NCI-H1694 (cell line): Measurements from ENCODE around the gene ATAD3B.
"Not testable (repeated sequence)": the region's sequence is repeated elsewhere in the genome, so short reads cannot be mapped to it uniquely, and the experiment has no call there.

ENCODE experiments used
- DNase-seq: peaks from one replicate; lab custom pipeline; 2025; lab: John Stamatoyannopoulos, UW

The ATAD3B gene, protein sequence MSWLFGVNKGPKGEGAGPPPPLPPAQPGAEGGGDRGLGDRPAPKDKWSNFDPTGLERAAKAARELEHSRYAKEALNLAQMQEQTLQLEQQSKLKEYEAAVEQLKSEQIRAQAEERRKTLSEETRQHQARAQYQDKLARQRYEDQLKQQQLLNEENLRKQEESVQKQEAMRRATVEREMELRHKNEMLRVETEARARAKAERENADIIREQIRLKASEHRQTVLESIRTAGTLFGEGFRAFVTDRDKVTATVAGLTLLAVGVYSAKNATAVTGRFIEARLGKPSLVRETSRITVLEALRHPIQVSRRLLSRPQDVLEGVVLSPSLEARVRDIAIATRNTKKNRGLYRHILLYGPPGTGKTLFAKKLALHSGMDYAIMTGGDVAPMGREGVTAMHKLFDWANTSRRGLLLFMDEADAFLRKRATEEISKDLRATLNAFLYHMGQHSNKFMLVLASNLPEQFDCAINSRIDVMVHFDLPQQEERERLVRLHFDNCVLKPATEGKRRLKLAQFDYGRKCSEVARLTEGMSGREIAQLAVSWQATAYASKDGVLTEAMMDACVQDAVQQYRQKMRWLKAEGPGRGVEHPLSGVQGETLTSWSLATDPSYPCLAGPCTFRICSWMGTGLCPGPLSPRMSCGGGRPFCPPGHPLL

DNA sequence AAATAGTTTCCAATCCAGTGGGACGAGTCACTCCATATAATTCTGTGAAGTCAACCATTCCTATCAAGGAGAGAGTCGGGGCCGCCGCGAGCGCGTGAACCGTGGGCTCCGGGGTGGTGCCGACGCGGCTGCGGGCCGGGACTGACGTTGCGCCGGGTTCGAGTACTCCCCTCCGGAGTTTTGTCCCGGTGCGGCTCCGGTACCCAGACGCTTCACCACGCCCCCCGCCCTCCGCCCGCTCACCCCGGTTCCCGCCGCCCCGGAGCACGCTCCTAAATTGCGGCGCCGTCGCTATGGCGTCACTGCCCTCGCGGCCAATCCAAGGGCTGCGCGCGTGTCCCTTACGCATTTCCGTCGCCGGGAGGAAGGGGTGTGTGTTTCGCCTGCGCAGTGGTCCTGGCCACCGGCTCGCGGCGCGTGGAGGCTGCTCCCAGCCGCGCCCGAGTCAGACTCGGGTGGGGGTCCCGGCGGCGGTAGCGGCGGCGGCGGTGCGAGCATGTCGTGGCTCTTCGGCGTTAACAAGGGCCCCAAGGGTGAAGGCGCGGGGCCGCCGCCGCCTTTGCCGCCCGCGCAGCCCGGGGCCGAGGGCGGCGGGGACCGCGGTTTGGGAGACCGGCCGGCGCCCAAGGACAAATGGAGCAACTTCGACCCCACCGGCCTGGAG, at the start of gene ATAD3B:
TSS of gene ATAD3B (plus strand) at position 377 of the 664 bp plus-strand sequence. CDS start at position 497, 120 bp downstream.
- DNase-seq: peak; percentile 68

DNA sequence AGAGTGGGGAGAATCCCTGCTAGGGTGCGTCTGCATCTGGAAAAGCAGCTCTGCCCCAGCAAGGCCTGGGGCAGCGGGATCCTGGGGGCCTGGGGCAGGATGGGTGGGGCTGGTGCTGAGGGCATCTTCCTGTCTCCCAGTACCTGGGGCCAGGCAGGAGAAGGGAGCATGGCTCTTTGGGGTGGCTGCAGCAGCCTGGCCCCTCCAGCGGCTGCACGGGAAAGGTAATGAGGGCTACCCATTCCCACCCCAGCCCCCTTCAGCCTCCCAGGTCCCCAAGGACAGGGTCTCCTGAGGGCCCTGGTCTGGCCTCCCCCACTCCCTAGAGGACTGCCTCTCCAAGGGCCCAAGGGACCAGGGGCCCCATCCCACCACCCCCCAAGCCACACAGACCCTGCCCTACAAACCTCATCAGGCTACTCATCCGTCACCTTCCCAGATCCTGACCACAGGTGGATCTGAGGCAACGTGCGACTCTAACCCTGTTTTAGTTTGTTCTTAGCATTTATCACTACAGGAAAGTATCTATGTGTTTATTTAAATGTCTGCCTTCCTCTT, 49.6 kb upstream of the ATAD3B start:
- no peak for DNase-seq

DNA sequence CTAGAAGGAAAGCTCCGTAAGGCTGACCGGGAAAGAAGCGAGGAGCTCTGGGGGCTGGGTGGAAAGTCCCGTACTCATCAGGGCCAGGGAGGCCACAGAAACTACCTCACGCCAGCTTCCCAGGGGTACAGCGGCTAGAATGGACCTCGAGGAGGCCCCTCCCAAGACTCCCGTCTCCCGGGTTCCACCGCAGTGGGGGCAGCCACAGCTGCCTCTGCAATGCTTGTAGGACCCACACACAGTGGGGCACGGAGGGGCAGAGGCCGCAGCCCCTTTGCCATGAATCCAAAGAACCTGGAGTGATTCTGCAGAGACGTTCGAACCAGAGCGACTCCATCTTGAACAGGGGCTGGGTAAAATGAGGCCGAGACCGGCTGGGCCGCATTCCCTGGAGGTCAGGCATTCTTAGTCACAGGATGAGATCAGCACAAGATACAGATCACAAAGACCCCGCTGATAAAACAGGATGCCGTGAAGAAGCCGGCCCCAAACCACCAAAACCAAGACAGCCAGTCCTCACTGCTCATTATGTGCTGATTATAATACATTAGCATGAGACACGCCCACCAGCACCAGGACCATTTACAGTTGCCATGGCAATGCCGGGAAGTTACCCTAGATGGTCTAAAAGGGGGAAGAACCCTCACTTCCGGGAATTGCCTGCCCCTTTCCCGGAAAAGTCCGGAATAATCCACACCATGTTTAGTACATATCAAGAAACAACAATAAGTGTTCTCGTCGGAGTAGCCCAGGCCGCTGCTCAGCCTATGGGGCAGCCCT, 48.9 kb upstream of the ATAD3B start:
- no peak for DNase-seq

DNA sequence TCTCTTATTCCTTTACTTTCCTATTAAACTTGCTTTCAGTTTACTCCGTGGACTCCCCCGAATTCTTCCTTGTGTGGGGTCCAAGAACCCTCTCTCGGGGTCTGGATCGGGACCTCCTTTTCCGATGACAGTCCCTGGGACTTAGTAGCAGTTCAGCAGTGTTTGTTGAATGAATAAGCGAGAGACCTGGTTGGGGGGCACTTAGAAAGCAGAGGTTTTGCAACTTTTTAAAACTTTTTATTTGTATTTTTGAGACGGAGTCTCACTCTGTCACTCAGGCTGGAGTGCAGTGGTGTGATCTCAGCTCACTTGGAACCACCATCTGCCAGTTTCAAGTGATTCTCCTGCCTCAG, 48.3 kb upstream of the ATAD3B start:
- no peak for DNase-seq

DNA sequence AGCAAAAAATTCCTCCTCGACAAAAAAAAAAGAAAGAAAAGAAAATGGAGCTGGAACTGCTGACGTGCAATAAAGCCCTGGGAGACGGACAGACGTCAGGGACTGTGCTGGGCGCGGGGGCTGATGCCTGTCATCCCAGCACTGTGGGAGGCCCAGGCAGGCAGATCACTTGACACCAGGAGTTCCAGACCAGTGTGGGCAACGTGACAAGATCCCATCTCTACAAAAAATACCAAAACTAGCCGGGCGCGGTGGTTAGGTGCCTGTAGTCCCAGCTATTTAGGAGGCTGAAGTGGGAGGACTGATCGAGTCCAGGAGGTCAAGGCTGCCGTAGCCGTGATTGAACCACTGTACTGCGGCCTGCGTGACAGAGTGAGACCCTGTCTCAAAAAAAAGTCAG, 46.9 kb upstream of the ATAD3B start:
- DNase-seq: no peak

DNA sequence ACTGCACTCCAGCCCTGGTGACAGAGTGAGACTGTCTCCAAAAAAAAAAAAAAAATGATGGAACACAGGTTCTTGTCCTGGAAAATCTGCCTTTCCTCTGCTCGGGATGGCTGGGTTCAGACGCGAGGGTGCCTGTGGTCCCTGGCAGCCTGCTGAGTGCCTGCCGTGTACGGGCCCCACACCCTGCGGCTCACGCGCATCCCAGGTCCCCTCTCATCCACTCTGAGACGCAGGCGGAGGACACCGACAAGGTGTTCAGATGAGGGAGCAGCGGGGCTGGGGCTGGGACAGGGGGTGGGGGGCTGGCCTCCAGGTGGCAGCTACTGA, 46.2 kb upstream of the ATAD3B start:
- no peak for DNase-seq

DNA sequence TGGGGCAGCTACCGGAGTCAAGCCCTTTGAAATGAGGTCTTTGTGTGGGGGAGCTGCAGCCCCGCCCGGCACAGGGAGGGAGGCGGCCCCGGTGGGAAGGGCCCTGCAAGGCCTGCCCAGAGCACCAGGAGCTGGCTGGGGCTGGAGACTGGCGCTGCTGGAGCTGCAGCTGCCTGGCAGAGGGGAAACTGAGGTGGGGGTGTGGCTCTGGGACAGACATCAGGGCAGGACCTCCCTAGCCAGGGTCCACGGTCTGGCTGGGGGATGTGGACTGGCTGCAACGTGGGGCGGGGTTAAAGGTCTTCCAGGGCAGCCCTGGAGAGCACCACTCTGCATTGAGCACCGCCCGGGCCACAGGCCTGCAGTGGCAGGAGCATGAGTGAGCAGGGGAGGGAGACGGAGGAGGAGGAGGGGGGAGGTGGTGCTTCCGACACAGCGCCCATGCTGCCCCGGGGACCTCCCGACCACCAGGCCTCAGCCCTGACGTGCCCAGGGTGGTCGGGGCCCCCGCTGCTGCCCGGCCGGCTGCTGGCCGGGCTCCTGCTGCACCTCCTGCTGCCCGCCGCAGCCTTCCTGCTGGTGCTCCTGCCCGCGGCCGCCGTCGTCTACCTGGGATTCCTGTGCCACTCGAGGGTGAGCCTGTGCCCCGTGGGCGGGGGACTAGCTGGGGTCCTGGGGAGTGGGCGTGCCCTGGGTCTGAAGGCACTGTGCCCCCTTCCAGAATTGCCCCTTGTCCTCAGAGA, 45.6 kb upstream of the ATAD3B start:
- DNase-seq: no peak

DNA sequence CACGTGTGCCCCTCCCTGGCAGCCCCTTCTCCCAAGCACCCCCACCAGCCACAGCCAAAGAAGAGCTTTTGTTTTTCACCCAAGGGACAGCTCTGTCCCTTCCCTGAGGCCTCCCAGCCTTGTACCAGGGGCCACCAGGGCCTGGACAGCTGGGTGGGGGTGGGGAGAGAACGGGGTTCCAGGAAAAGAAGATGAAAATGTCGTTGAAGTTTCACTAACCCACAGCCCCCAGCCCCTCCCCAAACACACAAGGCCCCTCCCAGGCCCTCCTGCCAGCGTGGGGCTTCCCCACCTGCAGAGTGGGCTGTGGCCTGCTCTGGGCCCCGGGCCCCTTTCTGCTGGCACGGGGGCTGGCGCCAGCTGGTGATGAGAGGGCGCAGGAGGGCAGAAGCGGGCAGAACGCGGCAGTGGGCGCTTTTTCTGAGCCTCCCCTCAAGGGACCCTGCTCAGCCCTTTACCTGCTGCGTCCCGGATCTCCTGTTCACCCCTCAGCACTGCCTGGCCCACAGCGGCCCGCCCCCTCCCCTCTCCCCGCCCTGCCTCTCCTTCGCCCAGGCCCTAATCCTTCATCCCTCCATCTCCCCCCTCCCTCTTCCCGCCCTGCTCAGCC, 45.0 kb upstream of the ATAD3B start:
- DNase-seq: peak; percentile 53

DNA sequence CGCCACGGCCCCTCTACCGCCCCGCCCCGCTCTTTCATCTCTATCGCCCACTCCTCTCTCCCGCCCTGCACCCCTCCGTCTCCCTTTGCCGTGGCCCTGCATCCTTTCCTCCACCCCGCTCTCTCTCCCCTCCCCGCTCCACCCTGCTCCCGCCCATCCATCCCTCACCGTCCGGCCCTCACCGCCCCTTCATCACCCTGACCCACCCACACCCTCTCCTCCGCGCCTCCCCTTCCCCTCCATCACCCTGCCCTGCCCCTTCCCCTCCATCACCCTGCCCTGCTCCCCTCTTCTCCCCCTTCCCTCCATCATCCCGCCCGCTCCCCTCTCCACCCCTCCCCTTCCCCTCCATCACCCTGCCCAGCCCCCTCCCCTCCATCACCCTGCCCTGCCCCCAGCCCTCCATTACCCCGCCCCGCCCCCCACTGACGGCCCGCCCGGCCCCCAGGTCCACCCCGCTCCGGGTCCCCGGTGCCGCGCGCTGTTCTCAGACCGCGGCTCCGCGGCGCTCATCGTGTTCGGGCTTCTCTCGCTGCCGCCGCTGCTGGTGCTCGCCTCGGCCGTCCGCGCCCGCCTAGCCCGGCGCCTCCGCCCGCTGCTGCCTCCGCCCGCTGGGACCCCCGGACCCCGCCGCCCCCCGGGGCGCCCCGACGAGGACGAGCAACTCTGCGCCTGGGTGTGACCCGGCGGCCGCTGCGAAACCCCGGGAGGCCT, 44.3 kb upstream of the ATAD3B start:
- DNase-seq: no peak

DNA sequence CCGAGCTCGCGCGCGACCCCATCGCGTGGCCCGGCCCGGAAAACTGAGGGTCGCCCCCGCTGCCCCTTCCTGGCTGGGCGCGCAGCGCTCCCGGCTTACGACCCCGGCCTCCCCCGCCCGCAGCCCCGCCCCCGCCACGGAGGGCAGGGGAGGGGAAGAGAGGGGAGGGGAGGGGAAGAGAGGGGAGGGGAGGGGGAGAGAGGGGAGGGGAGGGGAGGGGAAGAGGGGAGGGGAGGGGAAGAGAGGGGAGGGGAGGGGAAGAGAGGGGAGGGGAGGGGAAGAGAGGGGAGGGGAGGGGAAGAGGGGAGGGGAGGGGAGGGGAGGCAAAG, 43.8 kb upstream of the ATAD3B start:
- DNase-seq: no peak

DNA sequence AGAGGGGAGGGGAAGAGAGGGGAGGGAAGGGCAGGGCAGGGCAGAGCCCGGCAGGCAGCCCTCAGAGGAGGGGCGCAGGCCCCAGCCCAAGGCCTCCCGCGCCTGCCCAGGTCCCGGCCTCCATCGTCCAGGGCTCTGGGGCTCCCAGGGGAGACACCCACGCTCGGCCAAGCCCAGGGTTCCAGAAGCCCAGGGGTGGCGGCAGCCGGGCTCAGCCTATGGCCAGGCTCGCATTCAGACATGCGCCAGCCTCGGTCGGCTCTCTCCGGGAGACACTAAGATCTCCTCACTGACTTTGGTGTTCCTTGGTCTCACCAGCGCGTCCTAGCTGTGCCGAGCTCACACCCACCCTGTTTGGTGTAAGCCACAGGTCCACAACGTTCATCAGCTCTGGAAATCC, 43.4 kb upstream of the ATAD3B start:
- DNase-seq: no peak

DNA sequence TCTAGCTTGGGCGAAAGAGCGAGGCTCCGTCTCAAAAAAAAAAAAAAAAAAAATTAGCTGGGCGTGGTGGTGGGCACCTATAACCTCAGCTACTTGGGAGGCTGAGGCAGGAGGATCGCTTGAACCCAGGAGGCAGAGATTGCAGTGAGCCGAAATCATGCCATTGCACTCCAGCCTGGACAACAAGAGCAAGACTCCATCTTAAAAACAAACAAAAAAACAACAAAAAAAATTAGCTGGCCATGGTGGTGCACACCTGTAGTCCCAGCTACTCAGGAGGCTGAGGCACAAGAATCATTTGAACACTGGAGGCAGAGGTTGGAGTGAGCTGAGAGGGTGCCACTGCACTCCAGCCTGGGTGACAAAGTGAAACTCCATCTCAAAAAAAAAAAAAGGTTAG, 42.6 kb upstream of the ATAD3B start:
- not testable (repeated sequence) for DNase-seq

DNA sequence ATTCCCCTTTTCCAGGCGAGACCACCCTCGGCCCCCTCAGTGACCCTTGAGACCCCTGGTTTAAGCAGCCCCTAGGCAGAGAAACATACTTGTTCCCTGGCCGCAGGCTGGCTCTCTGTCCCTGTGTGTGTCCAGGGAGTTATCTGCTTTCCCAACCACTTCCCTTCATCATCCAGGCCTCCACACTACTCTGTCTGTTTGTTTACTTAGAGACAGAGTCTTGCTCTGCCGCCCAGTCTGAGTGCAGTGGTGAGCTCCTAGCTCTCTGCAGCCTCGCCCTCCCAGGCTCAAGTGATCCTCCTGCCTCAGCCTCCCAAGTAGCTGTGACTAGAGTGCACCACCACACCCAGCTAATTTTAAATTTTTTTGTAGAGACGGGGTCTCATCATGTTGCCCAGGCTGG, 41.9 kb upstream of the ATAD3B start:
- no peak for DNase-seq

DNA sequence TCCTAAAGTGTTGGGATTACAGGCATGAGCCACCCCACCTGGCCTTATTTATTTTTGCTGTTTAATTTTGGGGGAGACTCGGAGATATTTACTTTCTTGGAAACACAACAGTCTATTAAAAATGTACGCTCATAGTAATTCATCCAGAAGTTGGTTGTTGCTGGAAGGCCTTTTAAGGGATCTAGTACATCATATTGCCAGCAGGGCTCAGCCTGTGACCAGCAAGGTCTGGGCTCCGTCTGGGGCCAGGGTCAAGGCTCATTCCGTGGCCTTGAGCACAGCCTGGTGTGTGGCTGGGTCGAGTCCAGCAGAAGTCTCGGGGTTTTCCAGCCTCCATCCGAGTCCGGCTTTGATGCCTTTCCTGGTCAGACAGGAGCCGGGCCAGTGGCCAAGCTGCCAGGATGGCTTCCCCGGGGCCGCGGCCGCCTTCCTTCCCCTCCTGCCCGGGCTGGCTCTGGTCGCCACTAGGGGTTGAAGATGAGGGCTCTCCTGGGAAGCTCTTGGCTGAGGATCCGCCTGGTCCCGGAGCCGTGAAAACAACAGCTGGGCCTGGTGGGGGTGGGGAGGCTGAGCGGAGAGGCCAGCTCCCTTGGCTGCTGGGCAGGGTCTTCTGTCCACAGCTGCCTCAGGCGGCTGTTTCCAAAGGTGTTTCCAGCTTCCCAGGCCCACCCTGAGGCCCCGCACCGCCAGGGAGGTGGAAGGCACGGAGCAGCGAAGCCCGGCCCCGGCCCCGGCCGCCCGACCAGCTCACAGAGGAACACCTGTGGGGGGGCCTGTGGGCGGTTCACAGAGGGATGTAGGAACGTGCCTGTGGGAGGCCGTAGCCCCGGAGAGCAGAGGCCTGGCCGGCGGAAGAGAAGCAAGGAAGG, 41.2 kb upstream of the ATAD3B start:
- DNase-seq: no peak

DNA sequence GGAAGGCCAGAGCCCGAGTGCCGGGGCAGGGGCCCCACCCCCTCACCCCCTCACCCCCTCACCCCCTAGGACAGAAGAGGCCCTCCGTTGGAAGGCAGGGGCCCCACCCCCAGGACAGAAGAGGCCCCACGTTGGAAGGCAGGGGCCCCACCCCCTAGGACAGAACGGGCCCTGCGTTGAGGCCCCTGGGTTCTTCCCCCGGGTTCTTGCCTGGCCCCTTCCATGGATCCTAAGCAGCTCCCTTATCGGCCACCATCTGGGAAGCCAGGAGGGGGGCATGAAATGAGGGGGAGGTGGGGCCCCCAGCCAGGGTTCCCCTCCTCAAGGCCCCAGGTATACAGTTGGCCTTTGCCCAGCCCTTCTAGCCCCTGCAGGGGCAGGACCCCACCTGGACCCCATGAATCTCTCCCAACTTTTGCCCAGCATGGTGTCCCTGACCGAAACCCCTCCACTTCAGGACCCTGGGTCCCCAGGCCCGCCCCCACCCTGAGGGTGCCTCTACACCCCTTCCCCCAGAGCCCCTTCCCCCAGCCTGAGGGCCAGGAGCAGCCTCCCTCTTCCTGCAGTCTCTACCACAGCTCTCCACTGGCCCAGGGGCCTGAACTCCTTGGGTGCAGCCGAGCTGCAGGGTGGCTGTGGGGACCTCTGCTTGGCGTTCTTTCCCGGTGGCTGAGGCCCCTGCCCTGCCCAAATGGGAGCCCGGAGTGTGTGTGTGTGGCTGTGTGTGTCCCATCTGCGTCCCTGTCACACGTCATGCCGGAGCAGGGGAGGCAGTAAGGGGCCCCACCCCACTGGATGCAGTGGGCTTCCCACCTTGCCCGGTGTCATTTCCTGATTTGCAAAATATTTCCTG, 40.3 kb upstream of the ATAD3B start:
- DNase-seq: peak; percentile 48

DNA sequence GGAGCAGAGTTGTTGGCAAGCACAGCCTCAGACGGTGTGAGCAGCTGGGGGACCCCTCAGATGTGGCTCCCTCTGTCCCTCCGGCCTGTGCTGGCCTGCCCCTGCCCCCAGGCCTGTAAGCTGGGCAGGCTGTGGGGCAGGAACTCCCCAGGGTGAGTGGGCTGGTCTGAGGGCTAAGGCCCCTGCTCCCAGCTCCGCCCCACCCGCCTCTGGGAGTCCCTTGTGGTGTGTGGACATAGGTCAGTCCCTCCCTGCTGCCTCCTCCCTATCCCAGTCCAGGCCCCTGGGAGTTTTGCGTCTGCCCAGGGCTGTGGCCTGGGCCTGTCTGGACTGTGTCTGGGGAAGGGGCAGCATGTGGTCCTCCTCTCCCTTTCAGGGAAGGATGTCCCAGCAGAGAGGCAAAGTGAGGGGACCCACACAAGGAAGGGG, 39.7 kb upstream of the ATAD3B start:
- DNase-seq: no peak

DNA sequence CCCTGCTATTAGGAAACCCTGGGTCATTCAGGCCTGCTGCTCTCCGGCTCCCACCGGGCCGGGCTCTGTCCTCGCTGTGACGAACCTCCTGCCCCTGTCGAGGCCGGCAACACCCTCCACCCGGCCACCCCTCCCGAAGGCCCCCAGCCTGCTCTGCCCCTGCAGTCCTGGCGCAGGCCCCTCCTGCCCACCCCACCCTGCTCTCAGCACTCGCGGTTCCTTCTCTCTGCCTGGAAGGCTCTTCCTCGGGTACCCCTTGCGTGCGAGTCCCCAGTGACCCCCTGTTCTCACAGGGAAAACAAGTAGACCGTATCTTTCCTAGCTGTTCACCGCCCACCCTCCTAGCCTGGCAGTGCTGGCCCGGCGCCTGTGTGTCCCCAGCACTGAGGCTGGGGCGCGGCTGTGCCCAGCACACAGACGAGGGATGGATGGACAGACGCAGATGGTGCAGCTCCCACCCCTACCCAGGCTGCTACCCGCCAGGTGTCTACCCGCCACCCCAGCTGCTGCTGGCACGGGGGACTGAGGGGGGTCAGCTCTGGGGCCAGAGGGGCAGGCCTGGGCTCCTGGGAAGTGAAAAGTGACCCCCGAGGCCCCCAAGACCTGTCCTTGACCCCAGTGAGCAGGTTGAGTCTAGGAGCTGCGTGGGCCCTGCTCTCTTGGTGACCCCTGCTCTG, 39.2 kb upstream of the ATAD3B start:
- no peak for DNase-seq
